Neural cell (in vitro differentiated cells): ENCODE data around the gene AP3M1. TPM values are rescaled to one million over a fixed set of nuclear protein-coding genes. Genes with fewer than 3 reads are reported as not detected.

ENCODE experiments used
- H2AFZ ChIP-seq: fragments of 200-600, 300-800 bp; sonication (generic), shearing (Covaris generic); 2 replicates; pipeline ENCODE4 v1.6.0; 2014; ENCODE audit warnings: low read depth, mild to moderate bottlenecking, antibody characterized with exemption, low read length, moderate library complexity
- H3F3A ChIP-seq: fragments of 200-600 bp; shearing (Covaris generic); 2 replicates; pipeline ENCODE4 v1.6.1; 2016; ENCODE audit warnings: mild to moderate bottlenecking, moderate library complexity, mixed read lengths, antibody characterized with exemption, low read length; ENCODE audit not compliant: insufficient read depth, poor library complexity, severe bottlenecking
- H3K27ac ChIP-seq: fragments of 200-600, 300-800 bp; sonication (generic), shearing (Covaris generic); 2 replicates; pipeline ENCODE4 v1.5.1; 2014; ENCODE audit warnings: mild to moderate bottlenecking, low read length, moderate library complexity
- H3K27me3 ChIP-seq: fragments of 300-800, 200-600 bp; sonication (generic), shearing (Covaris generic); 2 replicates; pipeline ENCODE4 v1.6.0; 2014; ENCODE audit warnings: mild to moderate bottlenecking, low read depth, low read length, moderate library complexity; ENCODE audit not compliant: insufficient read depth
- H3K36me3 ChIP-seq: fragments of 300-800, 200-600 bp; sonication (generic), shearing (Covaris generic); 2 replicates; pipeline ENCODE4 v1.5.1; 2014; ENCODE audit warnings: mild to moderate bottlenecking, antibody characterized with exemption, low read length, moderate library complexity; ENCODE audit not compliant: insufficient read depth
- H3K4me2 ChIP-seq: fragments of 300-800, 200-600 bp; sonication (generic), shearing (Covaris generic); 2 replicates; pipeline ENCODE4 v1.6.0; 2014; ENCODE audit warnings: mild to moderate bottlenecking, low read length
- H3K4me3 ChIP-seq: fragments of 300-800, 200-600 bp; sonication (generic), shearing (Covaris generic); 2 replicates; pipeline ENCODE4 v1.5.1; 2014; ENCODE audit warnings: mild to moderate bottlenecking, low read length, moderate library complexity
- H3K79me2 ChIP-seq: fragments of 200-600 bp; shearing (Covaris generic); replicated peaks from 2 replicates; pipeline ENCODE4 v1.6.0; 2014; ENCODE audit warnings: mild to moderate bottlenecking, low read length, moderate library complexity; ENCODE audit not compliant: insufficient read depth
- H3K9ac ChIP-seq: fragments of 300-800, 200-600 bp; sonication (generic), shearing (Covaris generic); 2 replicates; pipeline ENCODE4 v1.6.1; 2016; ENCODE audit warnings: mild to moderate bottlenecking, low read length, mixed read lengths
- H3K9me2 ChIP-seq: fragments of 200-600 bp; shearing (Covaris generic); 2 replicates; pipeline ENCODE4 v1.6.1; 2016; ENCODE audit warnings: mild to moderate bottlenecking, low read length, mixed read lengths; ENCODE audit not compliant: insufficient read depth
- H3K9me3 ChIP-seq: fragments of 200-600, 300-800 bp; sonication (generic), shearing (Covaris generic); 2 replicates; pipeline ENCODE4 v1.6.1; 2016; ENCODE audit warnings: mild to moderate bottlenecking, mixed run types, low read length, moderate library complexity, mixed read lengths
- H4K20me1 ChIP-seq: fragments of 200-600 bp; shearing (Covaris generic); 2 replicates; pipeline ENCODE4 v1.6.1; 2016; ENCODE audit warnings: mild to moderate bottlenecking, mixed run types; ENCODE audit not compliant: insufficient read depth
- EP300 ChIP-seq: fragments of 450-650 bp; conservative IDR thresholded peaks from 2 replicates; pipeline ENCODE4 v1.6.1; 2014; ENCODE audit warnings: antibody characterized with exemption, mild to moderate bottlenecking, moderate library complexity; ENCODE audit not compliant: poor library complexity, severe bottlenecking
- EZH2 ChIP-seq: fragments of 200-600, 300-800 bp; shearing (Covaris generic), sonication (generic); IDR thresholded peaks from 2 replicates; pipeline ENCODE4 v1.6.1; 2014; ENCODE audit warnings: antibody characterized with exemption, low read length, borderline replicate concordance, mild to moderate bottlenecking; ENCODE audit not compliant: insufficient read depth, poor library complexity, severe bottlenecking
- MXI1 ChIP-seq: fragments of 450-650 bp; conservative IDR thresholded peaks from 2 replicates; pipeline ENCODE4 v1.6.1; 2014; ENCODE audit warnings: antibody characterized with exemption, mild to moderate bottlenecking; ENCODE audit not compliant: poor library complexity, severe bottlenecking
- POLR2AphosphoS5 ChIP-seq: IDR thresholded peaks from 2 replicates; pipeline ENCODE4 v1.6.1; 2012
- RAD21 ChIP-seq: fragments of 450-650 bp; conservative IDR thresholded peaks from 2 replicates; pipeline ENCODE4 v1.6.1; 2014; ENCODE audit warnings: antibody characterized with exemption, mild to moderate bottlenecking, moderate library complexity
- SMC3 ChIP-seq: fragments of 450-650 bp; conservative IDR thresholded peaks from 2 replicates; pipeline ENCODE4 v1.6.1; 2014; ENCODE audit warnings: antibody characterized with exemption, mild to moderate bottlenecking, moderate library complexity; ENCODE audit not compliant: poor library complexity
- TAF1 ChIP-seq: IDR thresholded peaks from 2 replicates; pipeline ENCODE4 v1.6.1; 2012; ENCODE audit warnings: low read depth
- polyA plus RNA-seq: library from polyadenylated mRNA; depleted of rRNA; stranded (reverse); fragments of >200 nt; gene quantifications from 2 replicates; pipeline ENCODE4 v1.2.3, GENCODE V29; 2014
- TF ChIP-seq, protein P1 (sequence below): fragments of 450-650 bp; IDR thresholded peaks from 2 replicates; pipeline ENCODE4 v1.5.1; 2014; ENCODE audit warnings: antibody characterized with exemption, mild to moderate bottlenecking, moderate library complexity; ENCODE audit not compliant: poor library complexity, severe bottlenecking
- TF ChIP-seq, protein P2 (sequence below): IDR thresholded peaks from 2 replicates; pipeline ENCODE4 v1.6.1; 2012; ENCODE audit warnings: borderline replicate concordance

AP3M1 gene
- polyA plus RNA-seq, 1 donor from 2014 or later: 26.7 TPM

DNA sequence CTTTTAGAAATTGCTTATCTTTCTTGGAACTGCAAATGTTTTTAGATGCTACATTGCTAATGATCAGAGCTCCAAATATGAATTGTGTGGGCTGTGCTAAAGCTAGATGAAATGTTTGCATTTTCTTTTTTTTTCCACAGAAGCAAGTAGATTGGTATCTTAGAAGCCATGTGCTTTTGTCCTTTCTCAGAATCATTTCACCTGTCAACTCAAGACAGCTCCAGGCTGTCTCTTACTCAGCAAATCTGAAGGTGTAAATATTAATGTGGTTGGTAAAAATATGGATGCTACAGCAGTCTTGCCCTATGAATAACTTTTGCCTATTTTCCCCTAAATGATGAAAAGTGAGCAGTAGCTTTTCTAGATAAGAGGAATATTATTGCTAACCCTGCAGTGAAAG, 41.2 kb downstream of the AP3M1 start:
- Histone ChIP-seq H3K36me3 (no peaks in the 10 kb centered on the region), H3K9ac (no peak overlapping the region), H4K20me1 (no peaks in the 10 kb centered on the region), H3K4me2 (peak overlapping the region; percentile 5), H3K27me3 (no peaks in the 10 kb centered on the region), H3K4me3 (no peak overlapping the region), H3K9me2 (no peaks in the 10 kb centered on the region), H3F3A (no peaks in the 10 kb centered on the region), H2AFZ (no peak overlapping the region), H3K79me2 (no peaks in the 10 kb centered on the region), H3K9me3 (no peaks in the 10 kb centered on the region), H3K27ac (no peak overlapping the region)
- TF ChIP-seq EP300 (no peak), MXI1 (peak; percentile 43)

DNA sequence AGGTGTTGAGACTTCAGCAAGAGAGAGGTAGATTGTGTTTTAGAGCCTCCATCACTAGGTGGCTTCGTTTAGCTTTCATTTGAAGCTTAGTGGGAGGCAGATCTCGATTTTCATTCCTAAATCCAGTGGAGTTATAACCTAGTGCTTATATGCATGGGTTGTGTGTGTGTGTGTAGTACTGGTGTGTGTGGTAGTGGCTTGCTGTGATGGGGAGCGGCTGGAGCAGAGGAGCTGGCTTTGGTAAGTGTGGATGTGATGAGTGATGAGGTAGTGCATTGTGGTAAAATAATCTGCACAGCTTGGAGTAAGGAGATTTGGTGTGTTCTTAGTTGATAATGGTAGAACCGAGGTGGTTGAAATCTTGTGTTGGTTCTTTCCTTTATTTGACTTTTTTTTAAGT, 43.2 kb downstream of the AP3M1 start:
- no peaks in the 10 kb centered on the region for H3K9me2 ChIP-seq

More for the DNA sequence above, 43.2 kb downstream of the AP3M1 start:
- H3K4me3 ChIP-seq: no peak overlapping the region
- no peaks in the 10 kb centered on the region for H3K27me3 ChIP-seq
- no peak overlapping the region for H3K27ac ChIP-seq
- no peak overlapping the region for H2AFZ ChIP-seq
- no peak overlapping the region for H3K4me2 ChIP-seq
- H3F3A ChIP-seq: no peaks in the 10 kb centered on the region
- no peaks in the 10 kb centered on the region for H3K79me2 ChIP-seq
- H3K9ac ChIP-seq: no peak overlapping the region
- H3K36me3 ChIP-seq: no peaks in the 10 kb centered on the region
- H3K9me3 ChIP-seq: no peaks in the 10 kb centered on the region
- H4K20me1 ChIP-seq: no peaks in the 10 kb centered on the region
- TF ChIP-seq EZH2 (no peak), POLR2AphosphoS5 (no peak), RAD21 (no peak), MXI1 (no peak), TAF1 (no peak), SMC3 (no peak), EP300 (no peak)
- TF ChIP-seq, protein P1, sequence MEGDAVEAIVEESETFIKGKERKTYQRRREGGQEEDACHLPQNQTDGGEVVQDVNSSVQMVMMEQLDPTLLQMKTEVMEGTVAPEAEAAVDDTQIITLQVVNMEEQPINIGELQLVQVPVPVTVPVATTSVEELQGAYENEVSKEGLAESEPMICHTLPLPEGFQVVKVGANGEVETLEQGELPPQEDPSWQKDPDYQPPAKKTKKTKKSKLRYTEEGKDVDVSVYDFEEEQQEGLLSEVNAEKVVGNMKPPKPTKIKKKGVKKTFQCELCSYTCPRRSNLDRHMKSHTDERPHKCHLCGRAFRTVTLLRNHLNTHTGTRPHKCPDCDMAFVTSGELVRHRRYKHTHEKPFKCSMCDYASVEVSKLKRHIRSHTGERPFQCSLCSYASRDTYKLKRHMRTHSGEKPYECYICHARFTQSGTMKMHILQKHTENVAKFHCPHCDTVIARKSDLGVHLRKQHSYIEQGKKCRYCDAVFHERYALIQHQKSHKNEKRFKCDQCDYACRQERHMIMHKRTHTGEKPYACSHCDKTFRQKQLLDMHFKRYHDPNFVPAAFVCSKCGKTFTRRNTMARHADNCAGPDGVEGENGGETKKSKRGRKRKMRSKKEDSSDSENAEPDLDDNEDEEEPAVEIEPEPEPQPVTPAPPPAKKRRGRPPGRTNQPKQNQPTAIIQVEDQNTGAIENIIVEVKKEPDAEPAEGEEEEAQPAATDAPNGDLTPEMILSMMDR: no peak
- TF ChIP-seq, protein P2, sequence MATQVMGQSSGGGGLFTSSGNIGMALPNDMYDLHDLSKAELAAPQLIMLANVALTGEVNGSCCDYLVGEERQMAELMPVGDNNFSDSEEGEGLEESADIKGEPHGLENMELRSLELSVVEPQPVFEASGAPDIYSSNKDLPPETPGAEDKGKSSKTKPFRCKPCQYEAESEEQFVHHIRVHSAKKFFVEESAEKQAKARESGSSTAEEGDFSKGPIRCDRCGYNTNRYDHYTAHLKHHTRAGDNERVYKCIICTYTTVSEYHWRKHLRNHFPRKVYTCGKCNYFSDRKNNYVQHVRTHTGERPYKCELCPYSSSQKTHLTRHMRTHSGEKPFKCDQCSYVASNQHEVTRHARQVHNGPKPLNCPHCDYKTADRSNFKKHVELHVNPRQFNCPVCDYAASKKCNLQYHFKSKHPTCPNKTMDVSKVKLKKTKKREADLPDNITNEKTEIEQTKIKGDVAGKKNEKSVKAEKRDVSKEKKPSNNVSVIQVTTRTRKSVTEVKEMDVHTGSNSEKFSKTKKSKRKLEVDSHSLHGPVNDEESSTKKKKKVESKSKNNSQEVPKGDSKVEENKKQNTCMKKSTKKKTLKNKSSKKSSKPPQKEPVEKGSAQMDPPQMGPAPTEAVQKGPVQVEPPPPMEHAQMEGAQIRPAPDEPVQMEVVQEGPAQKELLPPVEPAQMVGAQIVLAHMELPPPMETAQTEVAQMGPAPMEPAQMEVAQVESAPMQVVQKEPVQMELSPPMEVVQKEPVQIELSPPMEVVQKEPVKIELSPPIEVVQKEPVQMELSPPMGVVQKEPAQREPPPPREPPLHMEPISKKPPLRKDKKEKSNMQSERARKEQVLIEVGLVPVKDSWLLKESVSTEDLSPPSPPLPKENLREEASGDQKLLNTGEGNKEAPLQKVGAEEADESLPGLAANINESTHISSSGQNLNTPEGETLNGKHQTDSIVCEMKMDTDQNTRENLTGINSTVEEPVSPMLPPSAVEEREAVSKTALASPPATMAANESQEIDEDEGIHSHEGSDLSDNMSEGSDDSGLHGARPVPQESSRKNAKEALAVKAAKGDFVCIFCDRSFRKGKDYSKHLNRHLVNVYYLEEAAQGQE: no peak
